OCI-LY3 (cell line): ENCODE results near the gene MBD4.

Experiments
- H2AFZ ChIP-seq: fragments of 200-600, 300-600 bp; shearing (Covaris generic); 2 replicates; pipeline ENCODE4 v1.6.0; 2014; ENCODE audit warnings: antibody characterized with exemption, low read depth, low read length
- H3K27ac ChIP-seq: fragments of 200-600, 300-600 bp; sonication (generic); 2 replicates; pipeline ENCODE4 v1.5.1; 2014; ENCODE audit warnings: mild to moderate bottlenecking, low read length, moderate library complexity, mixed read lengths
- H3K27me3 ChIP-seq: fragments of 200-600, 300-600 bp; sonication (generic); 2 replicates; pipeline ENCODE4 v1.6.1; 2014; ENCODE audit warnings: low read depth, low read length, mixed read lengths
- H3K36me3 ChIP-seq: fragments of 200-600, 300-600 bp; sonication (generic); replicated peaks from 2 replicates; pipeline ENCODE3; 2014; ENCODE audit warnings: low read depth, low read length, mixed read lengths
- H3K4me1 ChIP-seq: fragments of 300-600, 200-600 bp; sonication (generic); 2 replicates; pipeline ENCODE4 v1.6.1; 2014; ENCODE audit warnings: low read length, mixed read lengths
- H3K4me2 ChIP-seq: fragments of 200-600, 300-600 bp; sonication (generic); 2 replicates; pipeline ENCODE4 v1.6.1; 2014; ENCODE audit warnings: low read length, mixed read lengths
- H3K4me3 ChIP-seq: fragments of 300-600, 200-600 bp; sonication (generic); 2 replicates; pipeline ENCODE4 v1.5.1; 2014; ENCODE audit warnings: antibody characterized with exemption, mild to moderate bottlenecking, low read length, moderate library complexity
- H3K79me2 ChIP-seq: fragments of 300-600, 200-600 bp; shearing (Covaris generic); 2 replicates; pipeline ENCODE4 v1.6.1; 2014; ENCODE audit warnings: mild to moderate bottlenecking, low read length, mixed read lengths
- H3K9ac ChIP-seq: fragments of 300-600, 200-600 bp; shearing (Covaris generic); 2 replicates; pipeline ENCODE4 v1.6.0; 2014; ENCODE audit warnings: mild to moderate bottlenecking, low read length, moderate library complexity
- H3K9me3 ChIP-seq: fragments of 200-600, 300-600 bp; shearing (Covaris generic); 2 replicates; pipeline ENCODE4 v1.6.1; 2014; ENCODE audit warnings: low read length, mixed read lengths; ENCODE audit not compliant: insufficient read depth
- H4K20me1 ChIP-seq: fragments of 200-600, 300-600 bp; sonication (generic); 2 replicates; pipeline ENCODE4 v1.6.1; 2016; ENCODE audit warnings: low read length, mixed read lengths; ENCODE audit not compliant: insufficient read depth
- CTCF ChIP-seq: fragments of 200-600, 300-600 bp; sonication (generic); IDR thresholded peaks from 2 replicates; pipeline ENCODE4 v1.5.1; 2014; ENCODE audit warnings: antibody characterized with exemption, low read length, low read depth
- EZH2phosphoT487 ChIP-seq: fragments of 200-600 bp; shearing (Covaris generic); IDR thresholded peaks from 2 replicates; pipeline ENCODE4 v1.6.1; 2018; ENCODE audit warnings: antibody characterized with exemption, mixed run types, low read depth

MBD4 gene

GRCh38 chr3:129422897-129423296 is 16.9 kb downstream of the MBD4 start:
- H3K4me1 ChIP-seq, result peaks cover 21% of the 10 kb centered on the region
- TF ChIP-seq EZH2phosphoT487 (no peak), CTCF (no peak)
- no peak overlapping the region for H3K27ac ChIP-seq
- H4K20me1 ChIP-seq, result no peaks in the 10 kb centered on the region
- peaks cover 11% of the 10 kb centered on the region for H3K36me3 ChIP-seq
- H3K9me3 ChIP-seq, result 0 out of 2 replicates have a peak, but pooled peaks cover 4% of the 10 kb centered on the region
- H3K27me3 ChIP-seq, result no peaks in the 10 kb centered on the region
- H3K9ac ChIP-seq, result no peak overlapping the region
- H3K79me2 ChIP-seq, result no peaks in the 10 kb centered on the region
- H3K4me3 ChIP-seq, result no peak overlapping the region
- no peak overlapping the region for H2AFZ ChIP-seq
- no peak overlapping the region for H3K4me2 ChIP-seq

- no peak overlapping the region for H3K4me3 ChIP-seq
- H2AFZ ChIP-seq, result no peak overlapping the region
- TF ChIP-seq CTCF, result no peak
- no peak for TF ChIP-seq EZH2phosphoT487
- H3K36me3 ChIP-seq, result peaks cover 6% of the 10 kb centered on the region
- peaks cover 21% of the 10 kb centered on the region for H3K4me1 ChIP-seq
- H3K4me2 ChIP-seq, result no peak overlapping the region
- H4K20me1 ChIP-seq, result no peaks in the 10 kb centered on the region
- H3K79me2 ChIP-seq, result no peaks in the 10 kb centered on the region
- H3K9ac ChIP-seq, result no peak overlapping the region
- H3K27me3 ChIP-seq, result no peaks in the 10 kb centered on the region
- H3K27ac ChIP-seq, result no peak overlapping the region
- H3K9me3 ChIP-seq, result 0 out of 2 replicates have a peak, but pooled peaks cover 4% of the 10 kb centered on the region
Measured at GRCh38 chr3:129421988-129422745, 17.6 kb downstream of the MBD4 start.

GRCh38 chr3:129421236-129421883 is 18.4 kb downstream of the MBD4 start:
- no peak overlapping the region for H3K4me3 ChIP-seq
- no peaks in the 10 kb centered on the region for H3K27me3 ChIP-seq
- H3K9me3 ChIP-seq, result 0 out of 2 replicates have a peak, but pooled peaks cover 4% of the 10 kb centered on the region
- peaks cover 21% of the 10 kb centered on the region for H3K4me1 ChIP-seq
- no peaks in the 10 kb centered on the region for H3K79me2 ChIP-seq
- no peak for TF ChIP-seq CTCF
- TF ChIP-seq EZH2phosphoT487, result no peak
- H3K9ac ChIP-seq, result no peak overlapping the region
- no peaks in the 10 kb centered on the region for H4K20me1 ChIP-seq
- no peak overlapping the region for H2AFZ ChIP-seq
- no peak overlapping the region for H3K27ac ChIP-seq
- peaks cover 6% of the 10 kb centered on the region for H3K36me3 ChIP-seq
- H3K4me2 ChIP-seq, result no peak overlapping the region

GRCh38 chr3:129419476-129419875 is 20.3 kb downstream of the MBD4 start:
- Histone ChIP-seq H2AFZ (no peak overlapping the region), H3K27ac (no peak overlapping the region), H4K20me1 (no peaks in the 10 kb centered on the region), H3K9me3 (0 out of 2 replicates have a peak, but pooled peaks cover under 1% of the 10 kb centered on the region), H3K4me1 (peaks cover 9% of the 10 kb centered on the region), H3K36me3 (peaks cover 1% of the 10 kb centered on the region), H3K4me3 (no peak overlapping the region), H3K4me2 (no peak overlapping the region), H3K9ac (no peak overlapping the region), H3K27me3 (no peaks in the 10 kb centered on the region), H3K79me2 (no peaks in the 10 kb centered on the region)
- TF ChIP-seq EZH2phosphoT487, result no peak
- TF ChIP-seq CTCF, result no peak
